ACC112 (cell line): ENCODE results near the gene MSI2.

Source experiments
- H2AFZ ChIP-seq: fragments of 200-600 bp; sonication (generic); one replicate; pipeline ENCODE4 v1.6.0; 2017; ENCODE audit warnings: antibody characterized with exemption, low read length; ENCODE audit not compliant: unreplicated experiment
- H3K27ac ChIP-seq: fragments of 200-600 bp; sonication (generic); 2 replicates; pipeline ENCODE4 v1.5.1; 2014; ENCODE audit warnings: low read depth, mild to moderate bottlenecking, antibody characterized with exemption, low read length, moderate library complexity
- H3K27me3 ChIP-seq: fragments of 200-600 bp; sonication (generic); 2 replicates; pipeline ENCODE4 v1.6.1; 2014; ENCODE audit warnings: mild to moderate bottlenecking, antibody characterized with exemption, low read length, moderate library complexity, mixed read lengths; ENCODE audit not compliant: insufficient read depth
- H3K36me3 ChIP-seq: fragments of 200-600 bp; sonication (generic); 2 replicates; pipeline ENCODE4 v1.6.1; 2016; ENCODE audit warnings: mild to moderate bottlenecking, antibody characterized with exemption, low read length, moderate library complexity, mixed read lengths; ENCODE audit not compliant: insufficient read depth
- H3K4me1 ChIP-seq: fragments of 200-600 bp; sonication (generic); one replicate; pipeline ENCODE4 v1.6.1; 2016; ENCODE audit warnings: low read length, mixed read lengths; ENCODE audit not compliant: insufficient read depth, unreplicated experiment, control insufficient read depth
- H3K4me3 ChIP-seq: fragments of 200-600 bp; sonication (generic); 2 replicates; pipeline ENCODE4 v1.5.1; 2014; ENCODE audit warnings: mild to moderate bottlenecking, low read depth, low read length
- H3K79me2 ChIP-seq: fragments of 200-600 bp; sonication (generic); one replicate; pipeline ENCODE4 v1.6.0; 2016; ENCODE audit warnings: low read length; ENCODE audit not compliant: control insufficient read depth, unreplicated experiment, insufficient read depth

Gene MSI2

DNA sequence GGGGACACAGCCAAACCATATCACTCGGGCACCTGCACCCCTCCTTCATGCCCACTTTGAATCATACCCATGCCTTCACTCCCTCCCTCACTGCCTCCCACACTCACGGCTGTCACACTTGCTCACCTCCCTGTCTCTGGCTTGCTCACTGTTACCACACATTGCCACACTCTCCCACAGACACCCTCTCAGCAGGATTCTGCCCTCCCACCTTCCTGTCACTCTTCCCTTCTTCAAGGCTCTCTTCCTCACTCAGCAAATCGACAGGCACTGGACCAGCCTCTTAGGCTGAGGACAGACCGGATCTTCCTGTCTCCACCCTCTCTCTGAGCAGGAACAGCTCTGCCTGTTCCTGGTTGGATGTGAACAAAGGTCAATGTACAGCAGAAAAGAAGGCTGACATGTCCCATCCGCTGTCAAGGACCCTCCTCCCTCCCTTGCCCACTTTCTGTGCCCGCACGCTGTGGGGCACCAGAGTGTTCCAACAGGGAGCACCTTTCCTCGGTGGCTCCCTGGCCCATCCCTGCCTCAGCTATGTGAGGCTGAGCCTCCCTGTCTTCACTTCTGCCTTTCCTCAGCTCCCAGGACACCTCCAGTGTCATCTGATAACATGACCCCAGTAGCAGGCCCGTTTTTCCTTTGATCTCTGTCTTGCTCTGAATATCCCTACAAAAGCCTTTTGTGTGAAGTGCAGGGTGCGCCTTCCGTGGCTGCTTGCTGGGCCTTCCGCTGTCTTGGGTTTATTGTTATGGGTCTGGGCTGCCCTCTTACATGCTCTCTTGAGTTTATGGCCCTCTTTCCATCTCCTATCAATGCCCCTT lies 441.8 kb downstream of the MSI2 start:
- H3K27me3 ChIP-seq, result peaks cover 31% of the 10 kb centered on the region
- H3K4me3 ChIP-seq, result no peak overlapping the region
- H2AFZ ChIP-seq, result no peak overlapping the region
- no peaks in the 10 kb centered on the region for H3K4me1 ChIP-seq
- H3K36me3 ChIP-seq, result no peaks in the 10 kb centered on the region
- H3K79me2 ChIP-seq, result no peaks in the 10 kb centered on the region
- H3K27ac ChIP-seq, result no peak overlapping the region

DNA sequence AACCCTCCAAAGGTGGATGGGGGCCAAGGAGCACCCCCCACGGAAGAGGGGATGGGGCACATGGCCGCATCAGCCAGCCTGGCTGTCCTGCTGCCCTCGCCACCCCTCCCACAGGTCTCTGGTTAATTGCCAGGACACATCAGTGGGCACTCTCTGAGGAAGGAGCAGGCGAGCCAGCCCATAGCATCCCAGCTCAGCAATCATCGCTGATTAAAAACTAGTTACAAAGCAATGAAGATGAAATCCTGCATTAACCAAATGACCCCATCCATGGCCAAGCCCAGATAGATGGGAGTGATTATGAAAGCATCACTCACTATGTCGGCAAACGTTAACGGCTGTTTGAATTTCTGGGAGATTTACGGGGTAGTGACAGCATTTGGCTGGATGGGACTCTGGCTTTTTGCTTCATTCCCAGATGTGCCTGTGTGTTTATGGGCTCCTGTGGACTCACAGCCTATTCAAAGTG lies 443.5 kb downstream of the MSI2 start:
- Histone ChIP-seq H3K4me1 (no peaks in the 10 kb centered on the region), H2AFZ (no peak overlapping the region), H3K27ac (no peak overlapping the region), H3K79me2 (no peaks in the 10 kb centered on the region), H3K27me3 (peaks cover 35% of the 10 kb centered on the region), H3K36me3 (no peaks in the 10 kb centered on the region), H3K4me3 (no peak overlapping the region)

DNA sequence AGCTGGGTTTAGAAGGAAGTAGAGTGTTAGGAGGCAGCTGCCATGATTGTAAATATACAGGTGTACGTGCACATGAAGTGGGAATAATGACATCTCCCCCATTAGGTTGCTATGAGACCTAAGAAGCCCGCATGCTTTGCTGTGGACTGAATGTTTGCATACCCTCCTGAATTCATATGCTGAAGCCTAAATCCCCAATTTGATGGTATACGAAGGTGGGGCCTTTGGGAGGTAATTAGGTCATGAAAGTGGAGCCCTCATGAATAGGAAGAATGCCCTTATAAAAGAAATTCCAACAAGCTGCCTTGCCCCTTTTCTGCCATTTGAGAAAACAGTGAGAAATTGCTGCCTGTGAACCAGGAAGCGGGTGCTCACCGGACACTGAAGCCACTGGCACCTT lies 444.8 kb downstream of the MSI2 start:
- Histone ChIP-seq H3K4me1 (no peaks in the 10 kb centered on the region), H3K27ac (no peak overlapping the region), H3K79me2 (no peaks in the 10 kb centered on the region), H3K4me3 (no peak overlapping the region), H3K27me3 (peaks cover 46% of the 10 kb centered on the region), H3K36me3 (no peaks in the 10 kb centered on the region), H2AFZ (no peak overlapping the region)

DNA sequence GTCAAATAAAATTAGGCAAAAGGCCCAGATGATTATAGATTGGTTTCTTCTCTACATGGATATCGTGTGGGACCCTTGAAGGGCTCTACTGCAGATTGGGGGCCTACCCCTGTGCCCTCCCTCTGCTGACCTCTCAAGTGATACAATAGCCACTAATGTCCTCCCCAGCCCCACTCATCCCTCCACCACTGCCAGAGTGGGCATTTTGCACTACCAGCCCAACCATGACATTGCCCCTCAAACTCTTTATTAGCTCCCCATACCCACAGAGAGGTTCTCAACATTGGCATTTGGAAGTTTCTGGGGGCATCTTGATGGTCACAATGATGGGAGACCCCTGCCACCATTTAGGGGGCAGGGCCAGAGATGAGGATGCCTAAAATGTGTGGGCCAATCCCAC lies 446.9 kb downstream of the MSI2 start:
- H3K27me3 ChIP-seq, result peaks cover 55% of the 10 kb centered on the region
- H2AFZ ChIP-seq, result no peak overlapping the region
- H3K79me2 ChIP-seq, result no peaks in the 10 kb centered on the region
- H3K36me3 ChIP-seq, result no peaks in the 10 kb centered on the region
- H3K4me1 ChIP-seq, result no peaks in the 10 kb centered on the region
- no peak overlapping the region for H3K27ac ChIP-seq
- no peak overlapping the region for H3K4me3 ChIP-seq

DNA sequence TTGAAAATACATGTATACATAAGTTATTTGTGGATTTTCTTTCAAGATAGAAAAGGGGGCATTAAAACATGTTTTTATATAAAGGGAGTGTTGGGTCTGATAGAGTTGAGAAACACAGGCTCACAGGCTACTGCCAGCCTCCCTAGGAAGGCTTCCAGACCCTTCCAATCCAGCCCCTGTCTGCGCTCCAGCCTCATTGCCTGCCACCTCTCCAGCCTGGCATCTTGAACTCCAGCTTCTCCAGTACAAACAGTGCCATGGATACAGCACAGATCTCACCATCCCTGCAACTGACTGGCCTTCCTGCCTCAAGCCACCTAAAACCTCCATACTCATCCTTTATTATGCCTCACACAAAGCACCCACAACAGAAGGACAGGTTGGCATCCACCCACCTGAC lies 448.1 kb downstream of the MSI2 start:
- Histone ChIP-seq H2AFZ (no peak overlapping the region), H3K4me3 (no peak overlapping the region), H3K4me1 (no peaks in the 10 kb centered on the region), H3K36me3 (no peaks in the 10 kb centered on the region), H3K27me3 (peaks cover 60% of the 10 kb centered on the region), H3K27ac (no peak overlapping the region), H3K79me2 (no peaks in the 10 kb centered on the region)

DNA sequence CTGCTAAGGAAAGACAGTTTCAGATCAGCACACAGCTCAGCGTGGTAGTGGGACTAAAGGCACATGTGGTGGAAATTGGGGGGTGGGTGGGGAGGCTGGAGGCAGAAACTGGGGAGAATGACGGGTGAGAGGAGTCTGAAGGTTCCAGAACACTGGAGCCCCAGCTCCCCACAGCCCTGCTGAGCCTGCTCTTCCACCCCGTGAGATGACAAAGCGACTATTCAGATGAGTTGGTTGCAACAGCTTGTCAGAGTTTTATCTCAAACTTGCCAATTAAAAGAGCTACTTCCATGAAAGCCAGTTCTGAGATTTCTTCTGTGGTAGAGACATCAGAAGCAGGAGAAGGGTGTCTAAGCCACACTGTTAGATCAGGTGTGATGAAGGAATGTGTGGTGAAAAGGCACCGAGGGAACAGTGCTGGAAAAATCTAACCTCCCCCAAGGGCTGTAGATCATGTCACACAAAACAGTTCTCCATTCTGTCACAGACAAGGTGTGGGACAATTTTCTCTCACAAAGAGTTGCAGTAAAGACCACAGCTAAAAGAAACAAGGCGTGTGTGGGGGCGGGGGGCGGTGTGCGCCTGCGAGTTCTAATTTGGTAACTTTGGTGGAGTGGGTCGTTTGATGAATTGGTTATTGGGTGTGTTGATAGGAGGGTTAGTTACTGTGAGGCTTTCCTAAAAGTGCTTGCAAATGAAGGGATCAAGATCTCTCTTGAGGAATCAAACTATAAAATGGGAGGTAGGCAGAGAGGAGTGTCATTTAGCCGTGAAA lies 449.8 kb downstream of the MSI2 start:
- Histone ChIP-seq H2AFZ (no peak overlapping the region), H3K79me2 (no peaks in the 10 kb centered on the region), H3K4me1 (no peaks in the 10 kb centered on the region), H3K4me3 (no peak overlapping the region), H3K27ac (no peak overlapping the region), H3K36me3 (no peaks in the 10 kb centered on the region), H3K27me3 (peaks cover 67% of the 10 kb centered on the region)

DNA sequence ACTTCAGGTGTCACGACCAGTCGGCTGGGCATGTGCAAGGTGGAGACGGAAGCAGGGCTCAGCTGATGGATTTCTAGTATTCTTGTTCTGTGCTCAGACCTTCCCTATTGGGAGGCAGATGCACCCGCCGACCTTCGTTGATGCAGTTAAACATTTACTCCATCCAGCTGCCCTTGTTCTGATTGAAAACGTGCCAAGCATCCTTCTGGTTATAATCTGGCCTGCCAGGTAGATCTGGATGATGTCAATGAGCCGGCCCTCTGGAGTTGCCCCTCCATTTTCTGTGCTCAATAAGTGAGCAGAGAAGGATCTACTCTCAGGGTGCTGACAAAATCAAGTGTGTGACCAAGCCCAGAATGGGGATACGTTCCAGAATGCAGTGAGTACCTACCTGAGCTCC lies 450.4 kb downstream of the MSI2 start:
- Histone ChIP-seq H2AFZ (no peak overlapping the region), H3K4me1 (no peaks in the 10 kb centered on the region), H3K27ac (no peak overlapping the region), H3K79me2 (no peaks in the 10 kb centered on the region), H3K27me3 (peaks cover 70% of the 10 kb centered on the region), H3K4me3 (no peak overlapping the region), H3K36me3 (no peaks in the 10 kb centered on the region)

DNA sequence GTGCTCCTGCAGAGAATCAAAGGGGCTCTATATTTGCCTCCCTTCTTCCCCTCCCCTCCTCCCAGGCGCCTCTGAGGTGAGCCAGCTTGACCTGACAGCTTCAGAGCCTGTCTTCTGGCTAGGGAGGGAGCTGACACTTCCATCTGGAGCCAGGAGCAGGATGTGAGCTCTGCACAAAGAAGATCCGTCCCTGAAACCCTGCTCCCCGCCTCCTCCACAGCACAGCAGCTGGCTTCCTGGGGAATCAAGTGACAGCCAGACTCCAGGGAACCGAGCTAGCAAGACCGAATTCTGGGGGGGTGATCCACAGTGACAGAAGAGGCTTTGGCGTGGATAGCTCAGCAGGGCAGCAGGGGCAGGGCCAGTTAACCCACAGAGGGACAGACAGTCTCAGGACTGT lies 451.6 kb downstream of the MSI2 start:
- H3K36me3 ChIP-seq, result no peaks in the 10 kb centered on the region
- H3K4me3 ChIP-seq, result no peak overlapping the region
- H3K27me3 ChIP-seq, result peaks cover 81% of the 10 kb centered on the region
- H2AFZ ChIP-seq, result no peak overlapping the region
- H3K79me2 ChIP-seq, result no peaks in the 10 kb centered on the region
- H3K27ac ChIP-seq, result no peak overlapping the region
- H3K4me1 ChIP-seq, result no peaks in the 10 kb centered on the region

DNA sequence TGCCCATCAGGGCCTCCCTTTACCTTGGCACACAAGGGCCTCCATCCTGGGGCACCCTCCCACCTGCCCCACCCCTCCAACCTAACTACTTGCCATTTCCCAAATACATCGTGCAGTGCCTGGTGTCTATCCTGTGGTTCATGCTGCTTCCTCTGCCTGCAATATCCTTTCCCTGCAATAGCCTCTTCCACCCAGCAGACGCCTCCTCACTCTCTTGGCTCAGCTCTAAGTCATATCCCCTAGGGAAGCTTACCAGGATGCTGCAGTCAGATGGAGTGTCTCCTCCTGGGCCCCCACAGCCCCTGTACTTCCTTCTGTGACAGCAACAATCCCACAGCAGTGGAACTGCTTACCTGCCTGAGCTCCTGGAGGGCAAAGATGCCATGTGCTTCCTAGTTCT lies 452.1 kb downstream of the MSI2 start:
- H3K79me2 ChIP-seq, result no peaks in the 10 kb centered on the region
- H3K4me3 ChIP-seq, result no peak overlapping the region
- no peaks in the 10 kb centered on the region for H3K4me1 ChIP-seq
- peaks cover 86% of the 10 kb centered on the region for H3K27me3 ChIP-seq
- H2AFZ ChIP-seq, result no peak overlapping the region
- H3K36me3 ChIP-seq, result no peaks in the 10 kb centered on the region
- no peak overlapping the region for H3K27ac ChIP-seq

DNA sequence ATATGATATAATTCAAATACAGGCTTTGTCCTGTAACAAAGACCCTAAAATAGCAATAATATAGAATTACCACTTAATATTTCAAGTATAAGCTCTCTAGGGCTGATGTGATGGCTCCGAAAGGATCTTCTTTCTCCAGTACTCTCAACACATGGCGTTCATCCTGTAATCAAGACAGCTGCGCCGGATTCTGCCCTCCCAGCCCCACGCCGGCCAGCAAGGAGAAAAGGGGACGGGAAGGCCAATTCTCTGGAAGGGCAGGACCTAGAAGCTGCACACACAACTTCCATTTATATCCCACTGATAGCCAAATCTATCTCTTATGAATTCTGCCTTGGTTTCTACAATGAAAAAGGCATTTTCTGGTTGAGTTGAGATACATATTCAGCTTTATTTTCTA lies 456.8 kb downstream of the MSI2 start:
- no peak overlapping the region for H3K4me3 ChIP-seq
- H3K27ac ChIP-seq, result no peak overlapping the region
- H3K36me3 ChIP-seq, result no peaks in the 10 kb centered on the region
- H2AFZ ChIP-seq, result no peak overlapping the region
- no peaks in the 10 kb centered on the region for H3K79me2 ChIP-seq
- H3K27me3 ChIP-seq, result peaks cover 95% of the 10 kb centered on the region
- no peaks in the 10 kb centered on the region for H3K4me1 ChIP-seq
